Esophagus muscularis mucosa (tissue), 2 donors: Measurements from ENCODE around the gene PRKACB.

Source experiments
- POLR2A ChIP-seq: fragments of 450-650 bp; IDR thresholded peaks from one replicate; pipeline ENCODE4 v1.6.1; 2017; ENCODE audit warnings: antibody characterized with exemption, moderate library complexity, mild to moderate bottlenecking, low read depth
- POLR2AphosphoS5 ChIP-seq, 2 donors: sonication (generic); formaldehyde crosslinking; IDR thresholded peaks; one replicate each; pipeline ENCODE4 v1.6.1; 2017; ENCODE audit warnings: antibody characterized with exemption in 2 of 2

DNA sequence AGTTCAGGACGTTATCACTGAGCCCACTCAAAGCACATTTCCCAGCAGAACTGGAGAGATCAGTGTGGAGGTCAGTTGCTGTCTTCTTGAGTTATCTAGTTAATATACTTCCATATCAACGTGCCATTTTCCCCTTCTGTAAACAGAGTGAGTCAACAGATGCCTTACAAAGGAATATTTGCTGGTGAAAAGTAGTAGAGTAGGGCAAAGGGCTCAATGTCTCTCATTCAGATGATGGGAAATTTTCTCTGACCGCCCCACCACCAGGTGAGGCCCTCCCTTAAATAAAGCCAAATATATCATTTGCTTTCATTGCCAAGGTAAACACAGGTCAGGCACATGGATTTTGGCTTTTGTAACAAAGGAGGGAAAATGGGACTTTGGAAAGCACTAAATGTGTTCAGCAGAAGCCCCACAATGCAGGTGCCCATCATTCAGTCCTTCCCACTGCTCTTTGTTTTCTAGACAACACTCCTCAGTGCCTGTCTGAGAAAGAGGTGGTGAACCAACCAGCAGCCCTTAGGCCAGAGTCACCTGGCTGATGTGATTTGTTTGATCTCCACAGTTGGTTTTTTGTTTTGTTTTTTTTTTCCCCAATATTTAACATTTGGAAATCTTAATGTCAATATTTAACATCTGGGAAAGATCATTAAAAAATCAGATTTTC, 116.9 kb downstream of the PRKACB start:
- TF ChIP-seq POLR2A (no peak), POLR2AphosphoS5 (IDR thresholded peaks at IDR 0.05) (no peak)
